DND-41 (cell line): Measurements from ENCODE around the gene HFM1.

Experiments
- EZH2 ChIP-seq: IDR thresholded peaks from 3 replicates; pipeline ENCODE4 v1.6.1; 2012; ENCODE audit warnings: borderline replicate concordance, low read depth, mild to moderate bottlenecking, moderate library complexity, low read length, inconsistent platforms; ENCODE audit not compliant: severe bottlenecking
- TF ChIP-seq, protein P1 (sequence below): IDR thresholded peaks from 2 replicates; pipeline ENCODE4 v1.5.1; 2012; ENCODE audit warnings: borderline replicate concordance, low read length, moderate library complexity, mild to moderate bottlenecking; ENCODE audit not compliant: poor library complexity, severe bottlenecking; ENCODE audit errors: extremely low read depth

- TF ChIP-seq EZH2, result no peak
- TF ChIP-seq, protein P1, sequence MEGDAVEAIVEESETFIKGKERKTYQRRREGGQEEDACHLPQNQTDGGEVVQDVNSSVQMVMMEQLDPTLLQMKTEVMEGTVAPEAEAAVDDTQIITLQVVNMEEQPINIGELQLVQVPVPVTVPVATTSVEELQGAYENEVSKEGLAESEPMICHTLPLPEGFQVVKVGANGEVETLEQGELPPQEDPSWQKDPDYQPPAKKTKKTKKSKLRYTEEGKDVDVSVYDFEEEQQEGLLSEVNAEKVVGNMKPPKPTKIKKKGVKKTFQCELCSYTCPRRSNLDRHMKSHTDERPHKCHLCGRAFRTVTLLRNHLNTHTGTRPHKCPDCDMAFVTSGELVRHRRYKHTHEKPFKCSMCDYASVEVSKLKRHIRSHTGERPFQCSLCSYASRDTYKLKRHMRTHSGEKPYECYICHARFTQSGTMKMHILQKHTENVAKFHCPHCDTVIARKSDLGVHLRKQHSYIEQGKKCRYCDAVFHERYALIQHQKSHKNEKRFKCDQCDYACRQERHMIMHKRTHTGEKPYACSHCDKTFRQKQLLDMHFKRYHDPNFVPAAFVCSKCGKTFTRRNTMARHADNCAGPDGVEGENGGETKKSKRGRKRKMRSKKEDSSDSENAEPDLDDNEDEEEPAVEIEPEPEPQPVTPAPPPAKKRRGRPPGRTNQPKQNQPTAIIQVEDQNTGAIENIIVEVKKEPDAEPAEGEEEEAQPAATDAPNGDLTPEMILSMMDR, result no peak
These were observed 96.7 kb downstream of the HFM1 start for GRCh38 chr1:91307784-91308409.
